WTC11 (cell line): Measurements from ENCODE around the gene CTNNA3. TPM values are rescaled to one million over a fixed set of nuclear protein-coding genes. Genes with fewer than 3 reads are reported as not detected.

Experiments
- ATAC-seq: fragments of 200-7000 bp; cut with Tn5 transposase; 2 replicates; pipeline ENCODE4 v1.10.0; 2021; ENCODE audit warnings: mild to moderate bottlenecking, moderate library complexity
- CTCF ChIA-PET: fragments of 300-600 bp; sonication (Branson Sonifier 250); formaldehyde crosslinking; loops from one replicate; lab custom pipeline; 2021; ENCODE audit warnings: antibody characterized with exemption; lab: Charles Lee
- POLR2A ChIA-PET: fragments of 350-600 bp; sonication (Branson Sonifier 250); formaldehyde crosslinking; loops from one replicate; lab custom pipeline; 2021; ENCODE audit warnings: antibody characterized with exemption; lab: Charles Lee
- DNase-seq: peaks from one replicate; pipeline ENCODE4 v3.0.0; 2021; ENCODE audit warnings: low spot score
- H3K27ac Mint-ChIP-seq: 2 replicates; pipeline ENCODE4 v1.8.0; 2021; ENCODE audit warnings: mixed read lengths
- H3K27me3 Mint-ChIP-seq: 2 replicates; pipeline ENCODE4 v1.8.0; 2021; ENCODE audit warnings: low read depth, mild to moderate bottlenecking, moderate library complexity, mixed read lengths
- H3K36me3 Mint-ChIP-seq: 2 replicates; pipeline ENCODE4 v1.8.0; 2021; ENCODE audit warnings: mixed read lengths
- H3K4me1 Mint-ChIP-seq: 2 replicates; pipeline ENCODE4 v1.8.0; 2022; ENCODE audit warnings: mixed read lengths
- H3K4me3 Mint-ChIP-seq: 2 replicates; pipeline ENCODE4 v1.8.0; 2021; ENCODE audit warnings: mild to moderate bottlenecking, moderate library complexity, mixed read lengths
- H3K9me3 Mint-ChIP-seq: 2 replicates; pipeline ENCODE4 v1.8.0; 2021; ENCODE audit warnings: mixed read lengths
- EMX1 ChIP-seq: fragments of 250-450 bp; sonication (Bioruptor Pico); IDR thresholded peaks from 2 replicates; pipeline ENCODE4 v1.8.0; 2021; ENCODE audit warnings: mild to moderate bottlenecking
- MYBL2 ChIP-seq: sonication (generic); formaldehyde crosslinking; IDR thresholded peaks from 2 replicates; pipeline ENCODE4 v1.8.1; 2023; ENCODE audit warnings: mild to moderate bottlenecking, moderate library complexity, missing genetic modification reagents
- RELA ChIP-seq: sonication (generic); formaldehyde crosslinking; IDR thresholded peaks from 2 replicates; pipeline ENCODE4 v1.8.1; 2022; ENCODE audit warnings: missing genetic modification reagents, mild to moderate bottlenecking, borderline replicate concordance
- TCF7 ChIP-seq: sonication (generic); formaldehyde crosslinking; IDR thresholded peaks from 2 replicates; pipeline ENCODE4 v1.8.0; 2022; ENCODE audit warnings: mild to moderate bottlenecking, low read depth, missing genetic modification reagents, moderate library complexity
- ZNF396 ChIP-seq: fragments of 250-450 bp; sonication (Bioruptor Pico); IDR thresholded peaks from 2 replicates; pipeline ENCODE4 v1.8.0; 2021; ENCODE audit warnings: mild to moderate bottlenecking, moderate library complexity, borderline replicate concordance
- ZNF423 ChIP-seq: fragments of 250-450 bp; sonication (Bioruptor Pico); IDR thresholded peaks from 2 replicates; pipeline ENCODE4 v2.1.2; 2022; ENCODE audit warnings: mild to moderate bottlenecking, moderate library complexity
- total RNA-seq: library from RNA; stranded (reverse); gene quantifications from 3 replicates; pipeline ENCODE4 v1.2.3, GENCODE V29; 2021
- TF ChIP-seq, protein P1 (sequence below): sonication (generic); formaldehyde crosslinking; IDR thresholded peaks from 2 replicates; pipeline ENCODE4 v1.8.1; 2023; ENCODE audit warnings: mild to moderate bottlenecking, missing genetic modification reagents, borderline replicate concordance
- TF ChIP-seq, protein P2 (sequence below): sonication (generic); formaldehyde crosslinking; IDR thresholded peaks from 2 replicates; pipeline ENCODE4 v1.8.0; 2022; ENCODE audit warnings: mild to moderate bottlenecking, missing genetic modification reagents
- TF ChIP-seq, protein P3 (sequence below): sonication (generic); formaldehyde crosslinking; IDR thresholded peaks from 2 replicates; pipeline ENCODE4 v1.8.1; 2023; ENCODE audit warnings: mild to moderate bottlenecking, missing genetic modification reagents, moderate library complexity
- TF ChIP-seq, protein P4 (sequence below): fragments of 250-450 bp; sonication (Bioruptor Pico); IDR thresholded peaks from 2 replicates; pipeline ENCODE4 v1.9.0; 2021; ENCODE audit warnings: mild to moderate bottlenecking
- TF ChIP-seq, protein P5 (sequence below): fragments of 250-450 bp; sonication (Bioruptor Pico); IDR thresholded peaks from 2 replicates; pipeline ENCODE4 v2.1.2; 2022; ENCODE audit warnings: mild to moderate bottlenecking, moderate library complexity
- TF ChIP-seq, protein P6 (sequence below): sonication (generic); formaldehyde crosslinking; IDR thresholded peaks from 2 replicates; pipeline ENCODE4 v1.8.1; 2023; ENCODE audit warnings: mild to moderate bottlenecking, missing genetic modification reagents, moderate library complexity
- TF ChIP-seq, protein P7 (sequence below): fragments of 200-600 bp; IDR thresholded peaks from 2 replicates; pipeline ENCODE4 v1.8.0; 2022; ENCODE audit warnings: antibody characterized with exemption

CTNNA3 gene
- total RNA-seq, 1 experiment from 2014 or later, result 6.1 TPM

DNA sequence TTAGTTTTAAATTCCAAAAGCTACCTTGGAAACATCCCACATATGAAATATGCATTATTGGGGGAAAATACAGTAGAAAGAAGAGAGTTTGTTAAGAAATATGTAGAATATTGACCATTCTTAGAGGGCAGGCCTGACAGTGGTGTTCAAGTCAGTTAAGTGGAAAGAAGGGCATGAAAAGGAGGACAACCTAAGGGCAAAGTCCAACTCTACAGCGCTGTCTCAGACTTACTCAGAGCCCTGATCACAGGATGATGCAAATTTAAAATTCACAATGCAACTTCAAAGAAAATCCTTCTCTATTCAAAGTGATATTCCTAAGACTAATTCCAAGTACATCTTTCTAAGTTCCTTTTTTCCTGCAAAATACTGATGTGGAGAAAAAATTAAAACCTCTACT is 909.3 kb downstream of the CTNNA3 start (continued):
- TF ChIP-seq, protein P1, sequence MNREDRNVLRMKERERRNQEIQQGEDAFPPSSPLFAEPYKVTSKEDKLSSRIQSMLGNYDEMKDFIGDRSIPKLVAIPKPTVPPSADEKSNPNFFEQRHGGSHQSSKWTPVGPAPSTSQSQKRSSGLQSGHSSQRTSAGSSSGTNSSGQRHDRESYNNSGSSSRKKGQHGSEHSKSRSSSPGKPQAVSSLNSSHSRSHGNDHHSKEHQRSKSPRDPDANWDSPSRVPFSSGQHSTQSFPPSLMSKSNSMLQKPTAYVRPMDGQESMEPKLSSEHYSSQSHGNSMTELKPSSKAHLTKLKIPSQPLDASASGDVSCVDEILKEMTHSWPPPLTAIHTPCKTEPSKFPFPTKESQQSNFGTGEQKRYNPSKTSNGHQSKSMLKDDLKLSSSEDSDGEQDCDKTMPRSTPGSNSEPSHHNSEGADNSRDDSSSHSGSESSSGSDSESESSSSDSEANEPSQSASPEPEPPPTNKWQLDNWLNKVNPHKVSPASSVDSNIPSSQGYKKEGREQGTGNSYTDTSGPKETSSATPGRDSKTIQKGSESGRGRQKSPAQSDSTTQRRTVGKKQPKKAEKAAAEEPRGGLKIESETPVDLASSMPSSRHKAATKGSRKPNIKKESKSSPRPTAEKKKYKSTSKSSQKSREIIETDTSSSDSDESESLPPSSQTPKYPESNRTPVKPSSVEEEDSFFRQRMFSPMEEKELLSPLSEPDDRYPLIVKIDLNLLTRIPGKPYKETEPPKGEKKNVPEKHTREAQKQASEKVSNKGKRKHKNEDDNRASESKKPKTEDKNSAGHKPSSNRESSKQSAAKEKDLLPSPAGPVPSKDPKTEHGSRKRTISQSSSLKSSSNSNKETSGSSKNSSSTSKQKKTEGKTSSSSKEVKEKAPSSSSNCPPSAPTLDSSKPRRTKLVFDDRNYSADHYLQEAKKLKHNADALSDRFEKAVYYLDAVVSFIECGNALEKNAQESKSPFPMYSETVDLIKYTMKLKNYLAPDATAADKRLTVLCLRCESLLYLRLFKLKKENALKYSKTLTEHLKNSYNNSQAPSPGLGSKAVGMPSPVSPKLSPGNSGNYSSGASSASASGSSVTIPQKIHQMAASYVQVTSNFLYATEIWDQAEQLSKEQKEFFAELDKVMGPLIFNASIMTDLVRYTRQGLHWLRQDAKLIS (CRISPR knock-in tag), result no peak
- TF ChIP-seq RELA, result no peak

DNA sequence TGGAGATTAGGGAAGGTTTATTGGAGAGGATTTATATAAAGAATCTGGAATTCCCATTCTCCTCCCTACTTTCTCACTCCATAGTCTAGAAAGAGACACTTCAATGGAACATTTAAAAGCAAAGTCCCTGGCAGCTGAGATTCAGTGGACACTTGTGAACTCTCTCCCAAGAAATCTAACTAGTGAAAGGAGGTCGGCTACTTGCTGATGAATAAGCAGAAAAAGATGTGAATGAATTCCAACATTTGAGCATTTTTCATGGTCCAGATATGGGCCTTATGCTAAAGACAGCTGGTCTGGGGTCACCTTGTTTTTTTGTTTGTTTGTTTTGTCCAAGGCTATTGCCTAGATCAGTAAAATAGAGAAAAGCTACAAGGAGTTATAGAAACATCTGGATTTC is 911.2 kb downstream of the CTNNA3 start:
- DNase-seq, result no peak
- no peaks in the 10 kb centered on the region for H3K36me3 Mint-ChIP-seq
- H3K9me3 Mint-ChIP-seq, result no peaks in the 10 kb centered on the region

More for the DNA sequence above, 911.2 kb downstream of the CTNNA3 start:
- ATAC-seq, result no peak
- Mint-ChIP-seq H3K27ac (no peak overlapping the region), H3K27me3 (no peaks in the 10 kb centered on the region), H3K4me3 (no peak overlapping the region), H3K4me1 (peaks cover 3% of the 10 kb centered on the region; the same call in 1 of the 2 replicates)
- no peak for TF ChIP-seq MYBL2
- TF ChIP-seq, protein P2, sequence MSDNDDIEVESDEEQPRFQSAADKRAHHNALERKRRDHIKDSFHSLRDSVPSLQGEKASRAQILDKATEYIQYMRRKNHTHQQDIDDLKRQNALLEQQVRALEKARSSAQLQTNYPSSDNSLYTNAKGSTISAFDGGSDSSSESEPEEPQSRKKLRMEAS (CRISPR knock-in tag), result no peak
- TF ChIP-seq, protein P3, sequence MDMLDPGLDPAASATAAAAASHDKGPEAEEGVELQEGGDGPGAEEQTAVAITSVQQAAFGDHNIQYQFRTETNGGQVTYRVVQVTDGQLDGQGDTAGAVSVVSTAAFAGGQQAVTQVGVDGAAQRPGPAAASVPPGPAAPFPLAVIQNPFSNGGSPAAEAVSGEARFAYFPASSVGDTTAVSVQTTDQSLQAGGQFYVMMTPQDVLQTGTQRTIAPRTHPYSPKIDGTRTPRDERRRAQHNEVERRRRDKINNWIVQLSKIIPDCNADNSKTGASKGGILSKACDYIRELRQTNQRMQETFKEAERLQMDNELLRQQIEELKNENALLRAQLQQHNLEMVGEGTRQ (CRISPR knock-in tag), result no peak
- TF ChIP-seq, protein P4, sequence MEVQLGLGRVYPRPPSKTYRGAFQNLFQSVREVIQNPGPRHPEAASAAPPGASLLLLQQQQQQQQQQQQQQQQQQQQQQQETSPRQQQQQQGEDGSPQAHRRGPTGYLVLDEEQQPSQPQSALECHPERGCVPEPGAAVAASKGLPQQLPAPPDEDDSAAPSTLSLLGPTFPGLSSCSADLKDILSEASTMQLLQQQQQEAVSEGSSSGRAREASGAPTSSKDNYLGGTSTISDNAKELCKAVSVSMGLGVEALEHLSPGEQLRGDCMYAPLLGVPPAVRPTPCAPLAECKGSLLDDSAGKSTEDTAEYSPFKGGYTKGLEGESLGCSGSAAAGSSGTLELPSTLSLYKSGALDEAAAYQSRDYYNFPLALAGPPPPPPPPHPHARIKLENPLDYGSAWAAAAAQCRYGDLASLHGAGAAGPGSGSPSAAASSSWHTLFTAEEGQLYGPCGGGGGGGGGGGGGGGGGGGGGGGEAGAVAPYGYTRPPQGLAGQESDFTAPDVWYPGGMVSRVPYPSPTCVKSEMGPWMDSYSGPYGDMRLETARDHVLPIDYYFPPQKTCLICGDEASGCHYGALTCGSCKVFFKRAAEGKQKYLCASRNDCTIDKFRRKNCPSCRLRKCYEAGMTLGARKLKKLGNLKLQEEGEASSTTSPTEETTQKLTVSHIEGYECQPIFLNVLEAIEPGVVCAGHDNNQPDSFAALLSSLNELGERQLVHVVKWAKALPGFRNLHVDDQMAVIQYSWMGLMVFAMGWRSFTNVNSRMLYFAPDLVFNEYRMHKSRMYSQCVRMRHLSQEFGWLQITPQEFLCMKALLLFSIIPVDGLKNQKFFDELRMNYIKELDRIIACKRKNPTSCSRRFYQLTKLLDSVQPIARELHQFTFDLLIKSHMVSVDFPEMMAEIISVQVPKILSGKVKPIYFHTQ, result no peak
- TF ChIP-seq TCF7 (CRISPR knock-in tag), result no peak
- TF ChIP-seq, protein P5, sequence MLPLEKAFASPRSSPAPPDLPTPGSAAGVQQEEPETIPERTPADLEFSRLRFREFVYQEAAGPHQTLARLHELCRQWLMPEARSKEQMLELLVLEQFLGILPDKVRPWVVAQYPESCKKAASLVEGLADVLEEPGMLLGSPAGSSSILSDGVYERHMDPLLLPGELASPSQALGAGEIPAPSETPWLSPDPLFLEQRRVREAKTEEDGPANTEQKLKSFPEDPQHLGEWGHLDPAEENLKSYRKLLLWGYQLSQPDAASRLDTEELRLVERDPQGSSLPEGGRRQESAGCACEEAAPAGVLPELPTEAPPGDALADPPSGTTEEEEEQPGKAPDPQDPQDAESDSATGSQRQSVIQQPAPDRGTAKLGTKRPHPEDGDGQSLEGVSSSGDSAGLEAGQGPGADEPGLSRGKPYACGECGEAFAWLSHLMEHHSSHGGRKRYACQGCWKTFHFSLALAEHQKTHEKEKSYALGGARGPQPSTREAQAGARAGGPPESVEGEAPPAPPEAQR (CRISPR knock-in tag), result no peak
- no peak for TF ChIP-seq EMX1
- TF ChIP-seq, protein P6, sequence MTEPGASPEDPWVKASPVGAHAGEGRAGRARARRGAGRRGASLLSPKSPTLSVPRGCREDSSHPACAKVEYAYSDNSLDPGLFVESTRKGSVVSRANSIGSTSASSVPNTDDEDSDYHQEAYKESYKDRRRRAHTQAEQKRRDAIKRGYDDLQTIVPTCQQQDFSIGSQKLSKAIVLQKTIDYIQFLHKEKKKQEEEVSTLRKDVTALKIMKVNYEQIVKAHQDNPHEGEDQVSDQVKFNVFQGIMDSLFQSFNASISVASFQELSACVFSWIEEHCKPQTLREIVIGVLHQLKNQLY (CRISPR knock-in tag), result no peak
- no peak for TF ChIP-seq ZNF423 (CRISPR knock-in tag)
- no peak for TF ChIP-seq ZNF396 (CRISPR knock-in tag)
- TF ChIP-seq, protein P7, sequence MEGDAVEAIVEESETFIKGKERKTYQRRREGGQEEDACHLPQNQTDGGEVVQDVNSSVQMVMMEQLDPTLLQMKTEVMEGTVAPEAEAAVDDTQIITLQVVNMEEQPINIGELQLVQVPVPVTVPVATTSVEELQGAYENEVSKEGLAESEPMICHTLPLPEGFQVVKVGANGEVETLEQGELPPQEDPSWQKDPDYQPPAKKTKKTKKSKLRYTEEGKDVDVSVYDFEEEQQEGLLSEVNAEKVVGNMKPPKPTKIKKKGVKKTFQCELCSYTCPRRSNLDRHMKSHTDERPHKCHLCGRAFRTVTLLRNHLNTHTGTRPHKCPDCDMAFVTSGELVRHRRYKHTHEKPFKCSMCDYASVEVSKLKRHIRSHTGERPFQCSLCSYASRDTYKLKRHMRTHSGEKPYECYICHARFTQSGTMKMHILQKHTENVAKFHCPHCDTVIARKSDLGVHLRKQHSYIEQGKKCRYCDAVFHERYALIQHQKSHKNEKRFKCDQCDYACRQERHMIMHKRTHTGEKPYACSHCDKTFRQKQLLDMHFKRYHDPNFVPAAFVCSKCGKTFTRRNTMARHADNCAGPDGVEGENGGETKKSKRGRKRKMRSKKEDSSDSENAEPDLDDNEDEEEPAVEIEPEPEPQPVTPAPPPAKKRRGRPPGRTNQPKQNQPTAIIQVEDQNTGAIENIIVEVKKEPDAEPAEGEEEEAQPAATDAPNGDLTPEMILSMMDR, result no peak
- POLR2A ChIA-PET, result no interaction called here
- CTCF ChIA-PET, result no interaction called here
